HG03442 (cell line): Measurements from ENCODE around the gene C7orf33.
"Not testable (repeated sequence)": the region's sequence is repeated elsewhere in the genome, so short reads cannot be mapped to it uniquely, and the experiment has no call there.

Experiments used
- ATAC-seq: cut with Tn5 transposase; IDR thresholded peaks from one replicate; pipeline ENCODE4 v1.9.1; 2021; ENCODE audit warnings: mild to moderate bottlenecking, moderate library complexity; ENCODE audit not compliant: unreplicated experiment

C7orf33 gene

GRCh38 chr7:148579366-148579765, 11.2 kb upstream of the C7orf33 start:
- no peak for ATAC-seq

GRCh38 chr7:148580446-148580845, 10.1 kb upstream of the C7orf33 start:
- ATAC-seq = no peak

GRCh38 chr7:148581624-148582023, 8.9 kb upstream of the C7orf33 start:
- ATAC-seq = no peak

- peak; percentile 96 for ATAC-seq
Observed at GRCh38 chr7:148584154-148584827, 6.3 kb upstream of the C7orf33 start.

GRCh38 chr7:148585399-148585798, 5.2 kb upstream of the C7orf33 start:
- ATAC-seq = no peak

- no peak for ATAC-seq
Observed at GRCh38 chr7:148587076-148587475, 3.5 kb upstream of the C7orf33 start.

- no peak for ATAC-seq
Observed at GRCh38 chr7:148588168-148588567, 2.4 kb upstream of the C7orf33 start.

GRCh38 chr7:148588670-148589131, 1.9 kb upstream of the C7orf33 start:
- no peak for ATAC-seq

GRCh38 chr7:148589640-148590039, 926 bp upstream of the C7orf33 start:
- no peak for ATAC-seq

GRCh38 chr7:148596354-148596753, 5.8 kb downstream of the C7orf33 start:
- ATAC-seq = not testable (repeated sequence)

GRCh38 chr7:148598351-148598750, 7.8 kb downstream of the C7orf33 start:
- ATAC-seq = no peak

GRCh38 chr7:148605350-148605749, 14.8 kb downstream of the C7orf33 start:
- no peak for ATAC-seq

GRCh38 chr7:148607151-148607661, 16.6 kb downstream of the C7orf33 start:
- no peak for ATAC-seq

GRCh38 chr7:148609045-148609725, 18.6 kb downstream of the C7orf33 start:
- ATAC-seq = no peak

- ATAC-seq = no peak
Observed at GRCh38 chr7:148611692-148612091, 21.1 kb downstream of the C7orf33 start.

- ATAC-seq = no peak
Observed at GRCh38 chr7:148615085-148615730, 24.6 kb downstream of the C7orf33 start.

GRCh38 chr7:148620749-148621359, 30.3 kb downstream of the C7orf33 start:
- ATAC-seq = no peak

GRCh38 chr7:148621563-148621962, 31.0 kb downstream of the C7orf33 start:
- ATAC-seq = no peak

GRCh38 chr7:148622887-148623585, 32.5 kb downstream of the C7orf33 start:
- no peak for ATAC-seq

- ATAC-seq = no peak
Observed at GRCh38 chr7:148623586-148624282, 33.2 kb downstream of the C7orf33 start.
